GM18519 (cell line): ENCODE data around the gene LIPK.
"Not testable (repeated sequence)": the region's sequence is repeated elsewhere in the genome, so short reads cannot be mapped to it uniquely, and the experiment has no call there.

ENCODE experiments used
- ATAC-seq: cut with Tn5 transposase; IDR thresholded peaks from one replicate; pipeline ENCODE4 v1.9.1; 2021; ENCODE audit warnings: mild to moderate bottlenecking, moderate library complexity; ENCODE audit not compliant: unreplicated experiment, low FRiP score

Gene LIPK, protein sequence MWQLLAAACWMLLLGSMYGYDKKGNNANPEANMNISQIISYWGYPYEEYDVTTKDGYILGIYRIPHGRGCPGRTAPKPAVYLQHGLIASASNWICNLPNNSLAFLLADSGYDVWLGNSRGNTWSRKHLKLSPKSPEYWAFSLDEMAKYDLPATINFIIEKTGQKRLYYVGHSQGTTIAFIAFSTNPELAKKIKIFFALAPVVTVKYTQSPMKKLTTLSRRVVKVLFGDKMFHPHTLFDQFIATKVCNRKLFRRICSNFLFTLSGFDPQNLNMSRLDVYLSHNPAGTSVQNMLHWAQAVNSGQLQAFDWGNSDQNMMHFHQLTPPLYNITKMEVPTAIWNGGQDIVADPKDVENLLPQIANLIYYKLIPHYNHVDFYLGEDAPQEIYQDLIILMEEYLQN

DNA sequence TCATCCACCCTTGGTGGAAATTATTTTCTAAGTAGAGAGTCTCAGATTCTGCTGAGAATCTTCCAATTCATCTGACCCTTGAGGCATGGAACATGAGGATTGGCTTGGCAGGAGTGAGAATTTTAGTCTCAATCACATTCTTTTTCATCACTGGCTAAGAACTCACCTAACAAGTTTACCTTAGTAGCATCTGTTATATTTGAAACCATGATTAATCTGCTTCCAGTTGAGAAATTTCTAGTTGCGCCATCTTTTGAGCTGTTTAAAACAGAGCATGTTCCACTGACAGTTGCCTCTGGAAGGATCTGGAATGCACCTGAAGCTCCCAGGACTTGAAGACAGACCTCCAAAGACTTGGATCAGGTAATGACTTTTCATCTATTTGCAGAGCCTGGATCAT is at the start of gene LIPK:
LIPK (plus strand) TSS at position 292 of the 400 bp plus-strand sequence. CDS start 18,295 bp downstream, outside the sequence.
- no peak for ATAC-seq

DNA sequence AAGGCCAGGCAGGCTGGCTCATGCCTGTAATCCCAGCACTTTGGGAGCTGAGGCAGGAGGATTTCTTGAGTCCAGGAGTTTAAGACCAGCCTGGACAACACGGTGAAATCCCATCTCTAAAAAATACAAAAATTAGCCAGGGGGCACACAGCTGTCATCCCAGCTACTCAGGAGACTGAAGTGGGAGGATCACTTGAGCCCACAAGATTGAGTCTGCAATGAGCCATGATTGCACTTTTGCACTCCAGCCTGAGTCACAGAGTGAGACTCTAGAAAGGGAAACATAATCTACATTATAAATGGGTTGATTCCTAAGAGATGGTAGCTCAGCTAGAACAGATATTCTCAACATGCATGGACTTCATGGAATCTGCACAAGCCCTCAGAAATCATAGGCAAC is 48.1 kb upstream of the LIPK start:
- ATAC-seq = no peak

DNA sequence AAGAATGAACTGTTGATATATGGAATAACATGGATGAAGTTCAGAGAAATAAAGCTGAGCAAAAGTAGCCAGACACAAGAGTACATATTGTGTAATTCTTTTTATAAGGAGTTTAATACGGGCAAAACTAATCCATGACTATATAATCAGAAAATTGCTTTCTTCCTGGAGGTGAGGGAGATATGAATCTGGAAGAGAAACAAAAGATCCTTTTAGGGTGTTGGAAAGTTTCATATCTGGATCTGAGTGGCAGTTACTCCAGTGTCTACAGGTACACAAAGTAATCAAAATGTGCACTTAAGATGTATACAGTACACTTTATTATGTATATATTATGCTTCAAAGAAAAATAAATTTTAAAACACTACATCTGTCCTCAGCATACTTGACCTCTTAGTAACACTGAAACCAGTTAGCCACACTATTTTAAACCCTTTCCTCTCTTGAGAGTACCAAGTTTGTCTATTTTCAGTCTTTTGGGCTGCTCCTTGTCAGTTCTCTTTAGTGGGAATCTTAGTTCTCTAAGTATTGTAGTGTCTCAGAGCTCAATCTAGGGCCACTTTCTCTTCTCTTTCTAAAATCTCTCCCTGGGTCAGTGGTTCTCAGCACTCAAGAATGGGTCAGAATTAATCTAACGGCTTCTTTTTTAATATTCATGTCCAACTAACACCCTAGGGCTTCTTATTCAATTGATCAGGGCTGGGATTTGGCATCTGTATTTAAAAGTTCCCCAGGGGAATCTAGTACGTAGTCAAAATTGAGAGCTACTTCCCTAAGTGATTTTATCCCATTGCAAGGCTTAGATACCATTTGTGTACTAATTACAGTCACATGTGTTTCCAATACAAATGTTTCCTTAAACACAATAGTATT is 46.1 kb upstream of the LIPK start:
- ATAC-seq = no peak

DNA sequence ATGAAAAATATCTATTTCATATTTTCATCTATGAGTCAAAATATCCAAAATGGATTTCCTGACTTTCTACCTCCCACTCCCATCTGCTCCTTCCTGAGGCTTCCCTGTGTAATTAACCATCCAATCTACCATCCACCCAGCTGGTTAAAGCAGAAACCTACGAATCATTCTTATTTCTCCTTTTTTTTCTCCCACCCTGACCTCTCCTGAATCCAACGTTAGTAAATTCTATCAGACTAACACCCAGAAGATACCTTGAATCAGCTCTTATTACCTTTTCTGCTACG is 45.5 kb upstream of the LIPK start:
- no peak for ATAC-seq

DNA sequence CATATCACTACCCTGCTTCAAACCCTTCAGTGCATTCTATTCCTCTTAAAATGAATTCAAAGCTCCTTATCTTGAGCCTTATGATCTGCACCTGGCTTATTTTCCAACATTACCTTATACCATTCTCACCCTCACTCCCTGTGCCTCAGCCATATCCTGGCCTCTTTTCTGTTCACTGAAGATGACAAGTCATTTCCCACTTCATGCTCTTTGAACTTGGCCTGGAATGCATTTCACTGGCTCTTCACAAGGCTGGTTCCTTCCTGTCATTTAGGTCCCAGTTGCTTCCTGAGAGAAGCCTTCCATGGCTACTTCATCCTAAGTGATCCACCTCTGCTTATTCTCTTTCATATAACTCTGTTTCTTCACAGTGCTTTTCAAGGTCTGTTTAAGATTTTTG is 45.0 kb upstream of the LIPK start:
- no peak for ATAC-seq

DNA sequence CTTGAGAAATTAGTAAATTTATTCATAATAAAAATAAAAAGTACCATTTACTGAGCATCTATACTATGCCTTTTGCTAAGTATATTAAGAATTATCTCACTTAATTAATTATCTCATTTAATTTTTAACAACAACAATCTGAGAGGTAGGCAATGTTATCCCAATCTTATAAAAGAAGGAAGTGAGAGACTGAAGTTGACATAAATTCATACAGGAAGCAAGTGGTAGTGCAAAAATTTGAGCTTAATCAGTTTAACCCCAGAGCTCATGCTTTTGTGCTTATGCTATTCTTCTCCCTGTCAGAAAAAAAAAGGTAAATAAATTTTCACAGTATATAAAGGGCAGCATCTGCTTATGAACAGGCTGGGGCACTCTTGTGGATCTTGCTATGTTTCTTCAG is 44.5 kb upstream of the LIPK start:
- ATAC-seq = no peak

DNA sequence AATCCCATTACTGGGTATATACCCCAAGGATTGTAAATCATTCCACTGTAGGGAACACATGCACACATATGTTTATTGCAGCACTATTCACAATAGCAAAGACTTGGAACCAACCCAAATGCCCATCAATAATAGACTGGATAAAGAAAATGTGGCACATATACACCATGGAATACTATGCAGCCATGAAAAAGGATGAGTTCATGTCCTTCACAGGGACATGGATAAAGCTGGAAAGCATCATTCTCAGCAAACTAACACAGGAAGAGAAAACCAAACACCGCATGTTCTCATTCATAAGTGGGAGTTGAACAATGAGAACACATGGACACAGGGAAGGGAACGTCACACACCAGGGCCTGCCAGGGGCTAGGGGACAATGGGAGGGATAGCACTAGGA is 42.9 kb upstream of the LIPK start:
- ATAC-seq = not testable (repeated sequence)

DNA sequence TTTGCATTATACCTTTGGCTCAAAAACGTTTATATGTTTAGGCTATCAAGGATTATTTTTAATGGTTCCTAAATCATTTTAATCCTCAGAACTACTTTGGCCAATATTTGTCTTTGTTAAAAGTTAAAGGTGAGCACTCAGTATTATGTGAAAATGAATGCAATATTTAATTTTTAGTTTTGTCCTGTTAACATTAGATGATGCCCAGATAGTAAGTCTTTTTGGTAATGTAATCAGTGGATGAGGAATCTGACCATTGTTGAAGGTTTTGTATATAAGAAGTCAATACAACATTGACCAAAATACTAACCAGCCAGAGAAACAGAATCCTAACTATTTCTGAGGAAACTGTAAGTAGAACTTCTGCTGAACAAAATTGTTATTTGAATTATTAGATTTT is 41.9 kb upstream of the LIPK start, which contains the start of gene LIPF:
LIPF (plus strand) TSS at position 301 of the 400 bp plus-strand sequence. CDS start 2,856 bp downstream, outside the sequence.
- no peak for ATAC-seq

DNA sequence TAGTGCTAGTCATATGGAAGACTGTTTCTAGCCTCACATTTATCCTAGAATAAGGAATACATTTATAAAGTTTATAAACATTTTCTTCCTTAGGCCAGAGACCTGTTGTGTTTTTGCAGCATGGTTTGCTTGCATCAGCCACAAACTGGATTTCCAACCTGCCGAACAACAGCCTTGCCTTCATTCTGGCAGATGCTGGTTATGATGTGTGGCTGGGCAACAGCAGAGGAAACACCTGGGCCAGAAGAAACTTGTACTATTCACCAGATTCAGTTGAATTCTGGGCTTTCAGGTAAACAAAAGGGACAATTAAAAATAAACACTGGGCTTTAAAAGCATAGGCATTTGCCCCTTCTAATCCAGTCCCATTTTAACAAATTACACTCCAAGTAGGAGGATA is 37.6 kb upstream of the LIPK start:
- no peak for ATAC-seq

DNA sequence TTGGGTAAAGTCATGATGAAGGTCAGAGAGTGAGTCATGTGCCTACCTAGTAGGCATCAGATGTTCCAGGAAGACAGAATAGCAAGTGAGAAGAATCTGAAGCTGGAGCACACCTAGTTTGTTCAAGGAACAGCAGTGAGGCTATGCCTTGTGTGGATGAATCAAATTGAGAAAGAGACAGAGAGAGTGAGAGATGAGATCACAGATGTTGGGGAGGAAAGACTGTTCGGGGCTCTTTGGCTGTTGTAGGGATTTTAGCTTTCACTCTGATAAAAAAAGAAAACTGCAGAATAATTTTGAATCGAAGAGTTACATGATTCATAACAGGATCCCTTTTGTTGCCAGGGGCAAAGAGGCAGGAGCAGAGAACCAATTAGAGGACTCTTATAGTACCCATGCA is 35.6 kb upstream of the LIPK start:
- ATAC-seq = no peak

DNA sequence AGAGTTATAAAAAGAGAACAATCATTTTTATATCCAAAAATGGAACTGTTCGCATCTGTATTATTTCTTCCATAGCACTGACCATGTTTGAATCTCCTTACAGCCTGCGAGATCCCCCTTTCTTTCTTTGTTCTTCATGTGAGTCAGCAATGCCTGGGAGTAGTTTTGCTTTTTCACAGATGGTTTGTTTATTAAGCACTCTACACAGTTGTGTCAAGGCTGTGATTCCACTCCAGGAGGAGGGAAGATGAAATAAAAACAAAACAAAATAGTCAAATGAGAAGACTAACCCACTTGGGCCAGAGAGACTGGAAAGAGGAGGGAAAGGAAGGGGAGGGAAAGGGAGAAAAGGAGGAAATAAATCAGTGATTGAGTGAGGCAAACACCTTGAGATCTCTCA is 34.0 kb upstream of the LIPK start:
- ATAC-seq = no peak

DNA sequence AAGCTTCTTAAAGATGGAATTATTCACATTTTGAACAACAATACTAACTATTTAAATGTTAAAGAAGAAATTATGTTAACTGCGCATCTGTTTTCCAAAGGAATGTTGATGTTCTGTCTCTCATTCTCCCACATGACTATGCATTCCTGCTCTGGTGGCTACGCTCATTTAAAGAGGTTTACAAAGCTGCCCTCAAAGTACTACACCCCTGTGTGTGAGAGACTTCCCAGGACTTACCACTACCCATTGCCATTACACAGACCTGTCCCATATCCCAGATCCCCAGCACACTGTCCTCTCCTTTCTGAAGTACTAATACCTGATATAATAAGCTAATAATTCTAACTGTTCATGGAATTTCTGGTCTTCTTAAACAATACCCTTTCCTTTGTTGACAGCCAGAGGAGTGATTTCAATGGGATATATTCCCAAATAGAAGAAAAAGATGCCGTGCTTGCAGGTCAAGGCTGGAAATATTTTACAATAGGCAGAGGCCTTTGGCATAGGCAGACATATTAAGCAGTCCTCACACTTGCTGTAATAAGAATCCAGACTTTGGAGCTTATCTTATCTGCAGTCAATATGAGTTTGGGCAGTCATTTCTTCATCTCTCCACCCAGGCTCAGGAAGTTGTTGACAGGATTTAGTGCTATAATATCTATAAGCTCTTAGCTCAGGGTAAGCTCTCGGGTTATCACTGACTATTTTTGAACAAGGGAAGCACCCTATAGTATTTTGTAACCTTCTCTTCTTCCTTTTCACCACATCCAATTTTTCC is 29.6 kb upstream of the LIPK start:
- no peak for ATAC-seq

DNA sequence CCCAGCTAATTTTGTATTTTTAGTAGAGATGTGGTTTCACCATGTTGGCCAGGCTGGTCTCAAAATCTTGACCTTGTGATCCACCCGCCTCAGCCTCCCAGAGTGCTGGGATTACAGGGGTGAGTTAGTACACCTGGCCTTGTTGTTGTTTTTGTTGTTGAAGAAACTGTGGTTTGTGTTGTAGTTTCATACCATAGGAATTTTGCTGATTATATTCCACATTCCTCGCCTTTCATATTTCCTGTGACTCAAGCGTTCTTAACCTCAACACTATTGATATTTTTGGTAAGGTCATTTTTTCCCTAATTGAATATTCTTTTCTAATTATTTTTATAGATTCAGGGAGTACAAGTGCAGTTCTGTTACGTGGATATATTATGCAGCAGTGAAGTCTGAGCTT is 25.1 kb upstream of the LIPK start:
- ATAC-seq = no peak

DNA sequence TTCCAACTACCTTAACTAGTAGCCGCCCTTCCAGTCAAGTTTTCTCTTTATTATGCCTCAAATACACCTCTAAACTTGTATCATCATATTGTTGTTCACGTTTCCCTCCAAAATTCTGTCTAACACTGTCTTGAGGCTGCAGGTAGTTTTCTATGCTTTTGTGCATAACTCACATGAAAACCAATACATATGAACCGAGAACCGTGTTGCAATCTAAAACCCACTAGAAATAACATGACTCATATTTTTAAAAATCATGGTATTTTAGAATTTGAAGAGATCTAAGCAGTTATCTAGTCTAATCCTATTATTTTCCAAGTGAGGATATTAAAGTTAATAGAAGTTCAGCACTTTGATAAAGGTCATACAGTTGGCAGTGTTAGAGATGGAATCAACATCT is 23.6 kb upstream of the LIPK start:
- ATAC-seq = no peak

DNA sequence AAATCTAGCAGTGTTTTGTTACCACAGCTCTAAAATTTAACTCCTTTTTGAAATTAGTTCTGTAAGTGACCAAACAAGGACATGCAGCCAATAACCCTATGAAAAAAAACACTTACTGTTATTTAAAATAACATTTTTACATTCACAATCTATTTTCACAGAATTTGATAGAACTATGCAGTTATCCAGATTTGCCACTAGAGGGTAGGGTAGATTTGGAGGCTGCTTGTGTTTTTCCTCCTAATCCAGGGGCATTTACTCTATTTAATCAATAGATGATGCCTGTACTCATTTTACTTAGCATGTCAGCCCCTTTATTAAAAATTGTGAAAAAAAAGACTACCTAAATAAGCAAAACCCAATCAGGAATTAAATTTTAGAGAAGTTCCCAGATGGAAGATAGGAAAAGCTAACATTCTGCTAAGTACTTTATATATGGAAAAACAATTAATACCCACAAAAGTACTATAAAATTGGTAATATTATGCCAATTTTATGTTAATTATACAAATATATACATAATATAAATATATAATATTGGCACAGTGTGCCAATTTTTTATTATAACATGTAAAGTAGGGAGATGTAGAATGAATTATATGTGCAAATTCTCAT is 18.1 kb upstream of the LIPK start:
- no peak for ATAC-seq

DNA sequence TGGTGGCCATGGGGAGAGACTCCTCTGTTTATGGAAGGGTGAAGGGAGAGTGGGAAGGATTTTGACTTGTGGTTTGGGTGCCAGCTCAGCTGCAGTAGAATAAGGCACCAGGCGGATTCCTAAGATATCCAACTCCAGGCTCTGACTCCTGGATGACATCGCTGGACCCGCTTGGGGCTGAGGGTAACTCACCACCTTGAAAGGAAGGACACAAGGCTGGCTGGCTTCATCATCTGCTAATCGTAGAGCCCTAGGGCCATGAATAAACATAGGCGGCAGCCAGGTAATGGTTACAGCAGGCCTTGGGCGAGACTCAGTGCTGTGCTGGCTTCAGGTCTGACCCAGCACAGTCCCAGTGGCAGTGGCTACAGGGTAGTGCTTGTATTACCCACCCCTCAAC is 16.7 kb upstream of the LIPK start:
- no peak for ATAC-seq

DNA sequence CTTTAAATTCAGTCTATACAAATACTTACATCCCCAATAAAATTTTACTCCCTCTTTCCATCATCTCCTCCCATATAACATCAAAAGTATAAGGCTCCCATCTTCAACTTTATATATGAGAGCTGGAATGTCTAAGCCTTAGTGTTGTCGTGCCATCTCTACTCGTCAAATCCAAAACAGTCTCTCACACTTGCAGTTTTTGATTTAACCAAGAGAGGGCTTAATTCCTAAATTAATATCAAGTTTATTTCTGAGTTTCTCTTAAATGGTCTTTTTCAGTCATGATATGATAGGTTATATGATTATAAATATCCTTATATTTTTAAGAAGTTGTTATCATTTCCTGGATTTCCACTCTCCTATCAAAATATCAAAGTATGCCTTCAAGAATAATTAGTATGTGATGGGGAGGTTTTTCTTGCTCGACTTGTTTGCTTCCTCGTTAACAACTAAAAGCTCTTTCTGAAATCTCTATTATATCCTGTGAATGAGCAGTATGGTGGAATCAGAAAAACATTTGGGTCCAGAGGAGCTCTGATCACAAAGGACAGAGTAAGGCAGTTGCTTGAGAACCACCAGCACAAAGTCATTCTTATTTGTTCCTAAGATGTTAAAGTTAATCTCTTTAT is 12.5 kb upstream of the LIPK start:
- ATAC-seq = no peak

DNA sequence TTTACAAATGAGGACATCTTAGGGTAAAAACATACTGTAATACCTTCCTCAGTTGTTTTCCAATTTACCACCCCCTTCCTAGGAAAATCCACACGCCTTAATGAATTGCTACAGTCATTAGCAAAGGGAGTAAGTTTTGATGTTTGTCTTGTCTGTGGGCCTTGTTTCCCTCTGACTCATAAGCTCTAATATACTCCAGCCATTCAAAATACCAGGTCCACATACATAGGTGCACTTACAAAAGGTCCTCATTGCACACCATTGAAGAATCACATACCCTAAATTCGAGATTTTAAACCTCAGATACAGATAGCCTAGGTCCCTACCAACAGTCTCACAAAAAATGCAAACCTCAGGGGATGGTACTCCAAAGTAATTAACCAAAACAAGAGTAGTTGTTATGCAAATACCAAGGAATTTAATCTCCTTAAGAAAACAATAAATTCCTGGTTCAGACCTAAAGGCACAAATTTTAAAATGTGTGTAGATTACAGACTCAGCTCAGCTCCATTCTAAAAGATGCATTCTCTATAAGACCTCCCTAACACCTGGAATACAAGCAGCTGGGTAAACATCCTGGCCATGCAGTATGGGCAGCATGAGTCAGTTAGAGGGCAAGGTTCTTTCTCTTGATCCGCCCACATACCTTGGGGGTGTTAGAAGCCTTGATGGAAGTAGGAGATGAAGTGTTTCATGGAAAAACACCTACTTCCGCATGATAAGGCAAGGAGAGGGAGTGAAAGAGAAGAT is 3.0 kb upstream of the LIPK start:
- no peak for ATAC-seq

DNA sequence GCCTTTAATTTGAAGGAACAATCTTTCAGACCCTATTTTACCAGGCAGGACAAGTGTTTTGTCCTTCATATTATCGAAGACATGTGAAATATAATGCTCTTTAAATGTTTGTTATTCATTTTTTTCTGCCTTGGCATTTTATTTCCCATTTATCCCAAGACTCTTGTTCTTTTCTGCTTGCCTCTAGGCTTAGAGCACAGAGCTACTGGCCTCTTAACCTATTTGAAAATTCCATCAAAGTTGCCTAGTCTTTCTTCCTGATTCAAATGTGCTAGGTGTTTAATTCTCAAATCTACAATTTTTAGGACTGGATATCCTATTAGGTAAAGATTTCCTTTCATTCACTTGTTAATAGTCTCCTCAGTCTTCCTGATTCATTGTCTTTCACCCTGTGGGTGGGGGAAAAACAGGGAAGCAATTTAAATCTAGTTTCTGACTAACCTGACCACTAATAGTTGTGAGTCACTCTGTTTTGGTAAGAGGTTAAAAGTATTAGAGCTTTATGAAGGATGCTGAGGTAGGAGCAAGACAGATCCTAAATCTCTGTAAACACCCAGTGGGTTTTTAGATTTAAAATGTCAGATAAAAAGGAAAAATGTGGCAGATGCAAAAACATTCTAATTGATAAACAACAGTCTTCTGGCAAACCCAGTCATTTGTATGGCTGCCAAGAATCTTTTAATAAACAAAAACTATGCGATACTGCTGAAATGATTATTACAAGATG is 1.5 kb downstream of the LIPK start:
- ATAC-seq = no peak
